GM08714 (cell line): ENCODE results near the gene RLF.

Experiments
- H3K4me3 ChIP-seq: fragments of 200-500 bp; sonication (Bioruptor generic); 2 replicates; pipeline ENCODE4 v1.5.1; 2014; ENCODE audit warnings: mild to moderate bottlenecking, low read length, inconsistent platforms
- ZNF274 ChIP-seq: IDR thresholded peaks from 2 replicates; pipeline ENCODE4 v1.6.1; 2012; ENCODE audit warnings: mild to moderate bottlenecking, low read depth, low read length

RLF gene

DNA sequence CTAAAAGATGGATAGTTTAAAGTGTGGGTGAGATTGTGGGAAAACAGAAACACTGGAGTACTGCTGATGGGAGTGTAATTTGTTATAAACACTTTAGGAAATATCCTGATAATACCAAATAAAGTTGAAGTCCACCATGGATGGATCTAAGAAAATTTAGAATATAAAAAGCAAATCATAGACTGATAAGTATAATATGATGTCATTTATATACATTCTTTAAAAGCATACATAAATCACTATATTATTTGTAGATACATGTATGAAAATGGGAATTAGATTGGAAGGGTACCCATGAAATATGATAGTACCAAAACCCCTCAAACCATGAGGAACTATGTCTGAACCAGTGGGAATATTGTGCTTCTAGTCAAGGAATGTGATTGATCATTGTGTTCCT lies 104.7 kb downstream of the RLF start:
- no peak overlapping the region for H3K4me3 ChIP-seq
- no peak for TF ChIP-seq ZNF274

DNA sequence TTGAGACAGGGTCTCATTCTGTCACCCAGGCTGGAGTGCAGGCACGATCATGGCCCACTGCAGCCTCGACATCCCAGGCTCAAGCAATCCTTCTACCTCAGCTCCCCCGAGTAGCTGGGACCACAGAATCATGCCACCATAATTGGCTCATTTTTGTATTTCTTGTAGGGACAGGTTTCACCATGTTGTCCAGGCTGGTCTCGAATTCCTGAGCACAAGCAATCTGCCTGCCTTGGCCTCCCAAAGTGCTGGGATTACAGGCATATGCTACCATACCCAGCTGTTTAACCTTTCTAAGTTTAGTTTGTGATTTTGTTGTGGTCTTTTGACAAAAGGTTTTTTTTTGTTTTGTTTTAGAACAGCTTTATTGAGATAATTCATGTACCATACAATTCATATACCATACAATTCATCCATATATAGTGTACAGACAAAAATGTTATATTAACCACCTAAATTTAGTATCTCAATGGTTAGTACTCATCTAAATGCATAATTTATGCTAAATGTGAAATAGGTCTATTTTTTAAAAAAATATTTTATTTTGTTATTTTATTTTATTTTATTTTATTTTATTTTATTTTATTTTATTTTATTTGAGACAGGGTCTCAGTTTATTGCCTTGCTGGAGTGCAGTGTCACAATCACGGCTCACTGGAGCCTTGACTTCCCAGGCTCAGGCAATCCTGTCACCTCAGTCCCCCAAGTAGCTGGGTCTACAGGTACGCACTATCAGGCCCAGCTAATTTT lies 105.8 kb downstream of the RLF start:
- no peak overlapping the region for H3K4me3 ChIP-seq
- TF ChIP-seq ZNF274, result no peak

DNA sequence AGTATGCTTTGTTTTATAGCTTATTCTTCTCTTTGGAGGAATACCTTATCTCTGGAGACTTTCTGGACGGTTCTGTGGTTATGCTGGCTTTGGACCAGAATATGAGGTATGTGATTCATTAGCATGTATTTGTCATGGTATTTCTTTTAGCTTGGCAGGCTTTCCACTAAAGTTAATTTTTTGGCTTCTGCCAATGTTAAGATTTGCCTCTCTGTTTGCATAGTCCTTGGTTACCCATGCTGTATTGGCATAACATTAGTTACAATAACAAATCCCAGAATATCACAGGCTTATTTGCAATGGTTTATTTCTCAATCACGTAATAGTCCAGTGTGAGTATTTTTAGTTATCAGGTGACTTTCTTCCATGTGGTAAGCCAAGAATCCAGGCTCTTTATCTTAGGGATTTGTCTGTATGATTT lies 106.6 kb downstream of the RLF start:
- no peak for TF ChIP-seq ZNF274
- H3K4me3 ChIP-seq, result no peak overlapping the region

DNA sequence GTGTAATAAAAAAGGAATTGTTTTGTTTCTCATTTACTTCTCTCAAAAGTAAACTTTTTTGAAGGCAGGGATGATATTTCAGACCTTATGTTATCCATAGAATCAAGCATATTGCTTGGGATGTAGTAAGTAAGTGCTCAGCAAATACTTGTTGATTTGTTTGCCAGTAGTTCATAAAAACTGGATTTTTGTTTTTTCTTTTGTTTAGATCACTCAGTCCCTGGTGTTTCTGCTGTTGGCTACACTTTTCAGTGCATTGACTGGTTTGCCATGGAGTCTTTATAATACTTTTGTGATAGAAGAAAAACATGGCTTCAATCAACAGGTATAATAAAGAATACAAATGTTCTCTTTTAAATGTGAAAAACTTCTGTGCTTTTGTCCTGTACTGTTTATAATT lies 107.0 kb downstream of the RLF start:
- no peak for TF ChIP-seq ZNF274

GRCh38 chr1:40270152-40270834 lies 109.1 kb downstream of the RLF start:
- TF ChIP-seq ZNF274, result no peak
- H3K4me3 ChIP-seq, result no peak overlapping the region

More for the DNA sequence above, 107.0 kb downstream of the RLF start:
- no peak overlapping the region for H3K4me3 ChIP-seq

DNA sequence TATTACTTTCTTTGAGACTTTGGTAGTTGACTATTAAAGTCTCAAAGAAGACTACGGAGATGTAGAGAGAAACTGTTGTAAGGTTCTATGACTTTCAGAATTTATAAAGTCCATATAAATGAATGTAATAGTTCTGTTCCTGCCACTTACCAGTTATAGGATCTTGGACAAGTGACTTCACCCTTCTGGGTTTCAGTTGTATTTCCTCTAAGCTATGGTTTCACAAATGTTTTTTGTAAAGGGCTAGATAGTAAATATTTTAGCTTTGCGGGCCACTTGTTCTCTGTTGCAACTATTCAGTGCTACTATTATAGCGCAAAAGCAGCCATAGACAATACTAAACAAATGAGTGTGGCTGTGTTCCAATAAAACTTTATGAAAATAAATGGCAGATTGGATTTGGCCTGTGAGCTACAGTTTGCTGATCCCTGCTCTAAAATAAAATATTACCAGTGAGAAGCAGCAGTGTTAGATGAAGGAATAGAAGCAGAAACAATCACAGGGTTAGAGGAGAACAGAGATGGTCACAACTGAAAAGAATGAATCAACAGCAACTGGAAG lies 111.5 kb downstream of the RLF start:
- H3K4me3 ChIP-seq, result no peak overlapping the region
- TF ChIP-seq ZNF274, result no peak

DNA sequence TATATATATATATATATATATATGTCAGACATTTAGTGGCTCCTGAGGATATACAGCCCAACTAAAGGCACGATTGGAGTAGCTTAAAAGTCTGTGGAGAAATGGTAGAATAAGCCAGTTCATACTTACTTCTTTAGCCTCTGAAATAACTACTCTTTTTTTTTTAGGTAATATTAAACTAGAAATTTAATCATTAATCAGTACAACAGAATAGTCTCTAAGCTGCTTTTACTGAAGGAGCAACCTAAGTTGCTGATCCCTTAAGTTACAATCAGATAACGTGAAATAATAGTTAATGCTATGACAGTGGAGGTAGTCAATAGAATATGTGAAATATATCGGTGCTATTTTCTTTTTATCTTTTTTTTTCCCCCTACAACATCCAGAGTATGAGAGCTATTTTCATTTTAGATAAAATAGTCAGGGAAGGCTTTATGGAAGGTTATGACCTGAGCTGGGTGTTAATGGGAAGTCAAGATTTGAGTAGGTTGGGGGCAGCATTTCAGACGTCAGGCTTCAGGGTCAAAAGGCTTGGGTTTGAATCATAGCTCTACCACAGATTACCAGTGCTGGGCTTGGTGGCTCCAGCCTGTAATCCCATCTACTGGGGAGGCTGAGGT lies 112.5 kb downstream of the RLF start:
- no peak for TF ChIP-seq ZNF274
- no peak overlapping the region for H3K4me3 ChIP-seq

DNA sequence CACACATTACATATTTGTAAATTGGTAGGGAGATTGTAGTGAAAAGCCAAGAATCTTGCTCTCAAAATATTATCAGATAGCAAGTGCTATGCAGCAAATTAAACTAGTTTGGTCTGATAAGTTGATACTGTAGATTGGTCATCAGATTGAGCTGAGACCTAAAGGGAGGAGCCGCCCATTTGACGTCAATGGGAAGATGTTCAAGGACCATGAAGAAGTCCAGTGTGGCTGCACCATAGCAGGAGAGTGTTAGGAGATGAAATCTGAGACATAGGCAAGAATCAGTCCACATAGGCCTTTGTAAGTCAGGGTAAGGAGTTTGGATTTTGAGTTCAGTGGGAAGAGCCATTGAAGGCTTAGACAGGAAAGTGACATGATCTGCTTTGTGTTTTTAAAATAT lies 113.1 kb downstream of the RLF start:
- H3K4me3 ChIP-seq, result no peak overlapping the region

GRCh38 chr1:40276122-40276521 lies 114.9 kb downstream of the RLF start:
- H3K4me3 ChIP-seq, result no peak overlapping the region
- TF ChIP-seq ZNF274, result no peak

More for the DNA sequence above, 113.1 kb downstream of the RLF start:
- no peak for TF ChIP-seq ZNF274

GRCh38 chr1:40281853-40282252 lies 120.7 kb downstream of the RLF start:
- TF ChIP-seq ZNF274, result no peak
- no peak overlapping the region for H3K4me3 ChIP-seq
